GM08714 (cell line): Measurements from ENCODE around the gene GJB2.
"Not testable (repeated sequence)": the region's sequence is repeated elsewhere in the genome, so short reads cannot be mapped to it uniquely, and the experiment has no call there.

Source experiments
- H3K4me3 ChIP-seq: fragments of 200-500 bp; sonication (Bioruptor generic); 2 replicates; pipeline ENCODE4 v1.5.1; 2014; ENCODE audit warnings: mild to moderate bottlenecking, low read length, inconsistent platforms
- ZNF274 ChIP-seq: IDR thresholded peaks from 2 replicates; pipeline ENCODE4 v1.6.1; 2012; ENCODE audit warnings: mild to moderate bottlenecking, low read depth, low read length

Gene GJB2

GRCh38 chr13:20165417-20166257, 27.1 kb downstream of the GJB2 start:
- no peak for TF ChIP-seq ZNF274
- no peak overlapping the region for H3K4me3 ChIP-seq

DNA sequence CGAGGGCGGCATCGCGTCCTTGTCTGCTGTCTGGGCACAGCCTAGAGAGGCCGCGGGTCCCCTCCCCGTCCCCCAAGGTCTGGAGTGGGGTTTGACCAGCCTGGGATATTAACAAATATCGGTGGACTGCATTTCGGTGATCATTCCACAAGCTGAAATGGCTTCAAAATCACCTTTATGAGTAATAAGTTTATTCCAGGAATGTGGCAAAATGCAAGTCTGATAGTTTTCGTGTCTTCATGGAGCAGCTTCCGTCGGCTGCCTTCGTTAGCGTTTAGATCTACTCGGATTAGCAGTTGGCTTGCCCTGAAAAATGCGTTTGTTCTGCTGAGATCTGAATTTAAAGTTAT, 30.8 kb downstream of the GJB2 start:
- H3K4me3 ChIP-seq: peak overlapping the region; percentile 66; the same call in 1 of the 2 replicates
- no peak for TF ChIP-seq ZNF274

- H3K4me3 ChIP-seq: peak overlapping the region; percentile 66; the same call in 1 of the 2 replicates
- no peak for TF ChIP-seq ZNF274
Measured at GRCh38 chr13:20161275-20161950, 31.3 kb downstream of the GJB2 start.

DNA sequence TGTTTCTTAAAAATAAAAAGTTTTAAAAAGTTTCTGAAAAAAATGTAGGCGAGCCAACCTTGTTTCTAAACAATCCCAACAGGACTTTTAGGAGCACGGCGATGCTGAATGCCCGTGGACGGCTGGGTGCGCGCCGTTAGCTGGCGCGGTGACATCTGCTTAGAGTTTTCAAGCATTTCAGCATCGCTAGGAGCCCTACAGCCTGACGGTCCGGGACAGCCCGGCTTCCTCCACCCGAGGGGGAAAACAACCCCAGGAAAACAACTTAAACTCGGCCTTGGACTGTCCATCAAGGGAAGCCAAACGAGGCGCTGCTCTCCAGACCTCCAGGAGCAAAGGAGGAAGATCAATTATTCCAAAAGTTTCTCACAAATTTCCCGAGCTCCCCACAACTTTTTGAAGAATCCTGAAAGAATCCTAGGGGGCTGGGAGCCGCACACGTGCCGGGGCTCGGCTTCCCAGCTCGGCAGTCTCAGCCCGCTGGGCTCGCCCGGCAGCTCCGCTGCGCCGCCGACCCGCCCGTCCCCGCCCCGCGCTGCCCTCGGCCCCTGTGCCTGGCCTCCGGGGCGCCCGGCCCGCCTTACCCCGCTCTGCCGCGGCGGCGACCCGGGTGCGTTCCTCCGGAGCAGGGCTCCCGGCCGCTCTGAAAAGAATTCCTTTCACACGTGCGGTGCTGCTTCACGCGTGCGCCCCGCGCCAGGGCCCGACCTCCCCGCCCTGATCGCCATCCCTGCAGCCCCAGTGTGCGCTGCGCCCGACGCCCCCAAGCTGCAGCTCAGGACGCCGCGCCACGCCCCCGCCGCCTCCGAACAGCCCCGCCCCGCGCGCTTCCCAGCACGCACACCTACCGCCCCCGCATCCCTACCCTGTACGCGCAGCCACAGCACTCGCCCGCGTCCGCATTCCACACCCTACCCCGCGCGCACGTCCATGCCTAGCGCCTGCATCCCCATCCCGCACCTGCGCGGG, 32.1 kb downstream of the GJB2 start, which contains the start of gene GJA3:
Gene GJA3 (minus strand): TSS at position 747 of the 969 bp plus-strand sequence. CDS start 17,764 bp downstream, outside the sequence.
- no peak for TF ChIP-seq ZNF274
- peak within 1 kb of the TSS; percentile 66 for H3K4me3 ChIP-seq

DNA sequence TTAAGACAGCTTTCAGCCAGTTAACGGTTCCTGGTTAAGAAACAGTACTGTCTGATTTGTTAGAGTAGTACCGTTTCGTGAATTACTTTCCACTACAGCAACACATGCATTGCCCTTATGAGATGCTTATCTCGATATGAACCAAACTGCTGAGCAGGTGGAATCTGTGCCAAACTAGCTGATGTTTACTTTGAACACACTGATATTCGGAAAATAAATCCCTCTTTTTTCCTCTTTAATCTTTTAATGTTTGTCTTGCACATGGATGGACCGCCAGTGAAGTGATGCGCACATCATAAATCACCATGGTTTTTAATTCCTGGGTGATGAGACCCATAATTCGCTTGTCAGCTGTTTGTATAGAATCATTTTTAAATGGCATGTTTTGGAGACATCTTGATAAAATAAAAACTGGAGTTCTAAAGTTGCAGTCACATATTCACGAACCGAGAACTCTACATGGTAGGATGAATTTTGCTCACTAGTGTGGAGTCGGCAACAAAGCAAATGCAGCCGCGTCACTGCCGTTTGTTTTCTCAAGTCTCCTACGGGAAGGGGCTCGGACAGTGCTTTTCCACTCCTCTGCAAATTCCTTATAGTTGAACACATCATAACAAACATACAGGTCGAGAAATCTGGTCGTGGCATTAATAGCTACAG, 33.0 kb downstream of the GJB2 start:
- TF ChIP-seq ZNF274: no peak
- peak overlapping the region; percentile 66 for H3K4me3 ChIP-seq

DNA sequence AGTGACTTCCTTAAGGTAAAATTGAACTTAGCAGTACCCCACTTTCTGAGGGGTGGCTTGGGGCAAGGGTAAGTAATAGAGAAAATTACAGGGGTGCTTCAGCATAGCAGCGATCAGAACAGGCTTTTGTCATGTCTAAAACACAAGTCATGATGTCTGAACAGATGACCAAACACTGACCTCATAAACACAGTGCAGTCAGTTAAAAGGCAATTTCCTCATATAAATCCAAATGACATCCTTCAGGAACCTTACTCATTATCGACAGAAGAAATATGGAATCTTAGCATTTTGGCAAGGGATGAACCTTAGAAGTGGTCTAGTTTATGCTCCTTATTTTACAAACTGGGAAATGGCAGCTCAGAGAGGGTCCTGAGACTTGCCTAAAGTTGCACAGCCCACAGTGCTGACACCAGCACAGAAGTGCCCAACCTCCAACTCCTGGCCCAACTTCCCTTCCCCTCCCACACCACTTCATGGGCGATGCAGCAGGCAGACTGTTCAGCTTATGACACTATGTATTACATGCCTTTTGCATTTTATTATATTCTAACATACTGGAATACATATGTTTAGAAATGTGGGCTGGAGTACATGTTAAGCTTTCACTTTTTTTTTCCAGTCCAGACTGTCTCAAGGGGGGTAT, 35.5 kb downstream of the GJB2 start:
- no peak overlapping the region for H3K4me3 ChIP-seq
- no peak for TF ChIP-seq ZNF274

DNA sequence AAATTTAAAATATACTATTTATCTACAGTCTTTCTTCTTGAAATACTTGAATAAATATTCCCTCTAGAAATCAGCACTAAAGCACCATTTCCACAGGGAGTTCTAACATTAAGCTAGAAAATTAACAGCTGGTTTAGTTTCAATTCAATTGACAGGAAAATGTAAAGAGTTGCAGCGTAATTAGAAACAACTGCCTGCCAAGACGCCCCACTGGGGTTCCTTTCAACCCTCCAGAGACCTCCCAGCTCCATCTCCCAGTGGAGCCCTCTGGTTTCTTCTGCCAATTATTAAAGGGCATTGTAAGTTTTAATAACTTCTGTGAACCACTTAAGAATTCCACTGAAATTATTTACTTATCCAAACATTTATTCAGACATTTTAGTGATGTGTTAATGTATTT, 36.0 kb downstream of the GJB2 start:
- no peak for TF ChIP-seq ZNF274
- no peak overlapping the region for H3K4me3 ChIP-seq

DNA sequence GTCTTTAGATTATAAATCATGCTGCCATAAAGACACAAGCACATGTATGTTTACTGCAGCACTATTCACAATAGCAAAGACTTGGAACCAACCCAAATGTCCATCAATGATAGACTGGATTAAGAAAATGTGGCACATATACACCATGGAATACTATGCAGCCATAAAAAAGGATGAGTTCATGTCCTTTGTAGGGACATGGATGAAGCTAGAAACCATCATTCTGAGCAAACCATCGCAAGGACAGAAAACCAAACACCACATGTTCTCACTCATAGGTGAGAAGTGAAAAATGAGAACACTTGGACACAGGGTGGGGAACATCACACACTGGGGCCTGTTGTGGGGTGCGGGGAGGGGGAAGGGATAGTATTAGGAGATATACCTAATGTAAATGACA, 39.4 kb downstream of the GJB2 start:
- H3K4me3 ChIP-seq: not testable (repeated sequence)

DNA sequence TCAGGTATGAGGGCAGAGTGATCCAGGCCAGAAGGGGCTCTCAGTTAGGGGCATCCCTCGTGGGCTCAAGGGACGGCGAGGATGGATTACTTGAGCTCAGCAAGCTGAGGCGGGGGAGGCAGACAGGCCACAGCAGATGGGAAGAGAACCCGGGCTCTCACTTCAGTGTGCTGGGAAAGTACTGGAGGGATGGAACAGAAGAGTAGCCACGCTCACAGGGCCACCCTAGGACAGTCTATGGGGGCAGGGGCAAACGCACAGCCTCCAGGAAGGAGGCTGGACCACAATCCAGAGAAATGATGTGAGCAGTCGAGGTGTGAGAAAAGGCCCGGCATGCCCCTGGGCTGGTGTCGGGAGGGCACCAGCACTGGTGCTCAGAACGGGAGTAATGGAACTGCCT, 41.1 kb downstream of the GJB2 start:
- TF ChIP-seq ZNF274: no peak

GRCh38 chr13:20151016-20151415, 41.7 kb downstream of the GJB2 start:
- no peak for TF ChIP-seq ZNF274
- H3K4me3 ChIP-seq: no peak overlapping the region

More for the DNA sequence above, 41.1 kb downstream of the GJB2 start:
- no peak overlapping the region for H3K4me3 ChIP-seq

GRCh38 chr13:20150561-20150960, 42.2 kb downstream of the GJB2 start:
- no peak overlapping the region for H3K4me3 ChIP-seq
- no peak for TF ChIP-seq ZNF274

DNA sequence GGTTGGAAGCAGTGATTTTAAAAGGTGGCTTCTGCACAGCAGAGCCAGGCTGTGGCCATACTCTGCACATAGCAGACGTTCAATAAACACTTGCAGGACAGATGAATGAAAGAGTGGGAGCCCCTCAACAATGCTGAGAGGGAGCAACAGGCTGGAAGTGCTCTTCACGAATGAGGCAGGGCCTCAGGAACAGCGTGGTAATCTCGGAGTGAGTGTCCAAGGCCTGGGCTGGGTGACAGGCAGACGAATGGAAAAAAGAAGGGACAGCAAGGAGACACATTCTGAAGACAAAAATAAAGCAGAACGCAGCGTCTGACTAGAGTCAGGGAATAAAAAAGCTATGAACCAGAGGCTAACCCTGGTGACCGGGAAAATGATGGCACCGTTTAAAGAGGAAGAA, 43.0 kb downstream of the GJB2 start:
- no peak for TF ChIP-seq ZNF274
- H3K4me3 ChIP-seq: no peak overlapping the region

GRCh38 chr13:20148501-20149183, 44.1 kb downstream of the GJB2 start:
- H3K4me3 ChIP-seq: no peak overlapping the region
- no peak for TF ChIP-seq ZNF274

- H3K4me3 ChIP-seq: no peak overlapping the region
- no peak for TF ChIP-seq ZNF274
Measured at GRCh38 chr13:20146381-20146780, 46.4 kb downstream of the GJB2 start.
